Dendritic cell treated with granulocyte-macrophage colony-stimulating factor and Interleukin-4, amounts not matched to agents 40 ng/mL and 50 ng/mL, for 4 days (primary cell): Measurements from ENCODE around the gene QRICH2.
"Not testable (repeated sequence)": the region's sequence is repeated elsewhere in the genome, so short reads cannot be mapped to it uniquely, and the experiment has no call there.

ENCODE experiments used
- H3K27ac Mint-ChIP-seq: one replicate; pipeline ENCODE4 v1.8.0; 2022; ENCODE audit warnings: mild to moderate bottlenecking, mixed read lengths
- H3K27me3 Mint-ChIP-seq: one replicate; pipeline ENCODE4 v1.8.0; 2022; ENCODE audit warnings: mild to moderate bottlenecking, mixed read lengths
- H3K36me3 Mint-ChIP-seq: one replicate; pipeline ENCODE4 v1.8.0; 2022; ENCODE audit warnings: low read depth, mixed read lengths
- H3K4me1 Mint-ChIP-seq: one replicate; pipeline ENCODE4 v1.8.0; 2022; ENCODE audit warnings: low read depth, mixed read lengths
- H3K4me3 Mint-ChIP-seq: one replicate; pipeline ENCODE4 v1.8.0; 2022; ENCODE audit warnings: mild to moderate bottlenecking, moderate library complexity, mixed read lengths
- H3K9me3 Mint-ChIP-seq: one replicate; pipeline ENCODE4 v1.8.0; 2022; ENCODE audit warnings: mixed read lengths
- intact Hi-C: fragments of 100-400 bp; cut with micrococcal nuclease; formaldehyde crosslinking; loops from one replicate; pipeline ENCODE4 v1.15.0; 2022

Gene QRICH2

GRCh38 chr17:76261421-76262215 lies 46.5 kb downstream of the QRICH2 start:
- Mint-ChIP-seq H3K4me3 (no peak overlapping the region), H3K27me3 (no peaks in the 10 kb centered on the region)
- intact Hi-C loops, result no loop called here

GRCh38 chr17:76260669-76261068 lies 47.4 kb downstream of the QRICH2 start:
- Mint-ChIP-seq H3K4me3 (no peak overlapping the region), H3K27me3 (no peaks in the 10 kb centered on the region)

More at GRCh38 chr17:76261421-76262215, 46.5 kb downstream of the QRICH2 start:
- H3K4me1 Mint-ChIP-seq, result peaks cover 40% of the 10 kb centered on the region
- peak overlapping the region; percentile 96 for H3K27ac Mint-ChIP-seq
- H3K9me3 Mint-ChIP-seq, result no peaks in the 10 kb centered on the region
- peaks cover 11% of the 10 kb centered on the region for H3K36me3 Mint-ChIP-seq

GRCh38 chr17:76260220-76260619 lies 47.9 kb downstream of the QRICH2 start:
- intact Hi-C loops, result no loop called here
- no peaks in the 10 kb centered on the region for H3K36me3 Mint-ChIP-seq
- no peak overlapping the region for H3K27ac Mint-ChIP-seq
- H3K4me1 Mint-ChIP-seq, result peaks cover 37% of the 10 kb centered on the region
- H3K9me3 Mint-ChIP-seq, result no peaks in the 10 kb centered on the region
- H3K27me3 Mint-ChIP-seq, result peaks cover 2% of the 10 kb centered on the region
- H3K4me3 Mint-ChIP-seq, result no peak overlapping the region

More at GRCh38 chr17:76260669-76261068, 47.4 kb downstream of the QRICH2 start:
- H3K9me3 Mint-ChIP-seq, result no peaks in the 10 kb centered on the region
- H3K36me3 Mint-ChIP-seq, result peaks cover 2% of the 10 kb centered on the region
- peaks cover 37% of the 10 kb centered on the region for H3K4me1 Mint-ChIP-seq
- intact Hi-C loops, result no loop called here
- H3K27ac Mint-ChIP-seq, result no peak overlapping the region

- H3K36me3 Mint-ChIP-seq, intact Hi-C loops, H3K27me3 Mint-ChIP-seq, H3K4me3 Mint-ChIP-seq, H3K27ac Mint-ChIP-seq, H3K9me3 Mint-ChIP-seq: not testable (repeated sequence)
- H3K4me1 Mint-ChIP-seq, result peaks cover 31% of the 10 kb centered on the region
Observed at GRCh38 chr17:76256430-76257050, 51.5 kb downstream of the QRICH2 start.

- H3K36me3 Mint-ChIP-seq, result no peaks in the 10 kb centered on the region
- peaks cover 2% of the 10 kb centered on the region for H3K27me3 Mint-ChIP-seq
- no peak overlapping the region for H3K4me3 Mint-ChIP-seq
- no peak overlapping the region for H3K27ac Mint-ChIP-seq
- peaks cover 35% of the 10 kb centered on the region for H3K4me1 Mint-ChIP-seq
- no peaks in the 10 kb centered on the region for H3K9me3 Mint-ChIP-seq
- intact Hi-C loops, result no loop called here
Observed at GRCh38 chr17:76255801-76256429, 52.2 kb downstream of the QRICH2 start.

GRCh38 chr17:76254275-76254674 lies 53.8 kb downstream of the QRICH2 start:
- no peak overlapping the region for H3K27ac Mint-ChIP-seq
- intact Hi-C loops, result no loop called here
- H3K9me3 Mint-ChIP-seq, result no peaks in the 10 kb centered on the region
- H3K36me3 Mint-ChIP-seq, result no peaks in the 10 kb centered on the region
- peaks cover 2% of the 10 kb centered on the region for H3K27me3 Mint-ChIP-seq
- peaks cover 24% of the 10 kb centered on the region for H3K4me1 Mint-ChIP-seq
- no peak overlapping the region for H3K4me3 Mint-ChIP-seq

GRCh38 chr17:76253841-76254240 lies 54.2 kb downstream of the QRICH2 start:
- Mint-ChIP-seq H3K9me3 (no peaks in the 10 kb centered on the region), H3K4me1 (peaks cover 24% of the 10 kb centered on the region), H3K27ac (no peak overlapping the region), H3K36me3 (no peaks in the 10 kb centered on the region), H3K4me3 (no peak overlapping the region), H3K27me3 (peaks cover 2% of the 10 kb centered on the region)
- intact Hi-C loops, result no loop called here

GRCh38 chr17:76252967-76253766 lies 54.9 kb downstream of the QRICH2 start:
- Mint-ChIP-seq H3K27ac (peak overlapping the region; percentile 90), H3K4me1 (peaks cover 28% of the 10 kb centered on the region)
- H3K27me3 Mint-ChIP-seq, H3K36me3 Mint-ChIP-seq, intact Hi-C loops, H3K4me3 Mint-ChIP-seq, H3K9me3 Mint-ChIP-seq: not testable (repeated sequence)

- peaks cover 36% of the 10 kb centered on the region for H3K4me1 Mint-ChIP-seq
- peaks cover 2% of the 10 kb centered on the region for H3K27me3 Mint-ChIP-seq
- peak overlapping the region; percentile 62 for H3K4me3 Mint-ChIP-seq
- no peaks in the 10 kb centered on the region for H3K9me3 Mint-ChIP-seq
- no peaks in the 10 kb centered on the region for H3K36me3 Mint-ChIP-seq
- peak overlapping the region; percentile 90 for H3K27ac Mint-ChIP-seq
- intact Hi-C loops, result no loop called here
Observed at GRCh38 chr17:76252040-76252954, 55.8 kb downstream of the QRICH2 start.

GRCh38 chr17:76251478-76252039 lies 56.5 kb downstream of the QRICH2 start:
- no peaks in the 10 kb centered on the region for H3K36me3 Mint-ChIP-seq
- no peaks in the 10 kb centered on the region for H3K9me3 Mint-ChIP-seq
- intact Hi-C loops, result no loop called here
- H3K27me3 Mint-ChIP-seq, result peaks cover 2% of the 10 kb centered on the region
- H3K4me3 Mint-ChIP-seq, result no peak overlapping the region
- H3K27ac Mint-ChIP-seq, result peak overlapping the region; percentile 90
- H3K4me1 Mint-ChIP-seq, result peaks cover 42% of the 10 kb centered on the region

- H3K9me3 Mint-ChIP-seq, result no peaks in the 10 kb centered on the region
- H3K27ac Mint-ChIP-seq, result no peak overlapping the region
- H3K36me3 Mint-ChIP-seq, result no peaks in the 10 kb centered on the region
- intact Hi-C loops, result no loop called here
- H3K4me1 Mint-ChIP-seq, result peaks cover 51% of the 10 kb centered on the region
- H3K4me3 Mint-ChIP-seq, result no peak overlapping the region
- peaks cover 2% of the 10 kb centered on the region for H3K27me3 Mint-ChIP-seq
Observed at GRCh38 chr17:76250141-76250540, 57.9 kb downstream of the QRICH2 start.

- peaks cover 56% of the 10 kb centered on the region for H3K4me1 Mint-ChIP-seq
- no peaks in the 10 kb centered on the region for H3K9me3 Mint-ChIP-seq
- H3K27ac Mint-ChIP-seq, result peak overlapping the region; percentile 36
- no peaks in the 10 kb centered on the region for H3K36me3 Mint-ChIP-seq
- H3K4me3 Mint-ChIP-seq, result no peak overlapping the region
- intact Hi-C loops, result no loop called here
- H3K27me3 Mint-ChIP-seq, result peaks cover 19% of the 10 kb centered on the region
Observed at GRCh38 chr17:76248013-76248782, 59.9 kb downstream of the QRICH2 start.
